Nephron progenitor cell (in vitro differentiated cells): ENCODE data around the gene CRIP2.

Source experiments
- DNase-seq: peaks from one replicate; pipeline ENCODE4 v3.0.0; 2021
- H3K27ac Mint-ChIP-seq: 2 replicates; pipeline ENCODE4 v1.8.0; 2021; ENCODE audit warnings: mild to moderate bottlenecking, moderate library complexity, mixed read lengths
- H3K27me3 Mint-ChIP-seq: 2 replicates; pipeline ENCODE4 v1.8.0; 2021; ENCODE audit warnings: mild to moderate bottlenecking, low read depth, mixed read lengths; ENCODE audit not compliant: poor library complexity
- H3K36me3 Mint-ChIP-seq: 2 replicates; pipeline ENCODE4 v1.8.0; 2021; ENCODE audit warnings: low read depth, mixed read lengths
- H3K4me1 Mint-ChIP-seq: 2 replicates; pipeline ENCODE4 v1.8.0; 2021; ENCODE audit warnings: mixed read lengths
- H3K4me3 Mint-ChIP-seq: 2 replicates; pipeline ENCODE4 v1.8.0; 2021; ENCODE audit warnings: mild to moderate bottlenecking, moderate library complexity, mixed read lengths
- H3K9me3 Mint-ChIP-seq: 2 replicates; pipeline ENCODE4 v1.8.0; 2021; ENCODE audit warnings: mild to moderate bottlenecking, moderate library complexity, mixed read lengths
- TF ChIP-seq, protein P1 (sequence below): fragments of 200-600 bp; sonication (generic); IDR thresholded peaks from 2 replicates; pipeline ENCODE4 v1.5.0; 2021; ENCODE audit warnings: antibody characterized with exemption

Gene CRIP2

DNA sequence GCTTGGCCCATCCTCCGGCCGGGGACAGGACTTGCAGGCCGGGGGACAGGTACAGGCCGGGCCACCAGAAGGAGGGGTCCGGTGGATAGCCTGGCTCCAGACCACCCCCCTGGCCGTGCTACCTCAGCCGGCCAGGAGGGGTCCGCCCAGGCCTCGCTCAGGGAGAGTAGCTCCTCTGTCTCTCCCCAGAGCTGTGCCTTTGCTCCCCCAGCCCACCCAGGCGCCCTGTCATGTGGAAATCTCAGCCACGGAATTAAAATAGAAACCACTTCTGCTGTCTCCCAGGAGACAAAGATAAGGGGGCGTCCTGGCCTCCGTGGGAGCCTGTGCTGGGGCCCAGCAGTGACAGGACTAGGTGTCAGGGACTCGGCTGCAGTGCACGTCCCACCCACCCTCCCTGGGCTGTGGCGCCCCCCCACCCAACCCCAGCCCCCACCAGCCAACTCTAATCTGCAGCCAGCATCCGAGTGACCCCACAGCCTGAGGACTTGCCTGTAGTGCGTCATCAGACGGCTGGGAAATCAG, 3.3 kb upstream of the CRIP2 start:
- Mint-ChIP-seq H3K9me3 (no peaks in the 10 kb centered on the region), H3K36me3 (no peaks in the 10 kb centered on the region), H3K27me3 (peaks cover 10% of the 10 kb centered on the region), H3K27ac (no peak overlapping the region), H3K4me3 (no peak overlapping the region), H3K4me1 (peaks cover 5% of the 10 kb centered on the region)
- DNase-seq: peak; percentile 58
- TF ChIP-seq, protein P1, sequence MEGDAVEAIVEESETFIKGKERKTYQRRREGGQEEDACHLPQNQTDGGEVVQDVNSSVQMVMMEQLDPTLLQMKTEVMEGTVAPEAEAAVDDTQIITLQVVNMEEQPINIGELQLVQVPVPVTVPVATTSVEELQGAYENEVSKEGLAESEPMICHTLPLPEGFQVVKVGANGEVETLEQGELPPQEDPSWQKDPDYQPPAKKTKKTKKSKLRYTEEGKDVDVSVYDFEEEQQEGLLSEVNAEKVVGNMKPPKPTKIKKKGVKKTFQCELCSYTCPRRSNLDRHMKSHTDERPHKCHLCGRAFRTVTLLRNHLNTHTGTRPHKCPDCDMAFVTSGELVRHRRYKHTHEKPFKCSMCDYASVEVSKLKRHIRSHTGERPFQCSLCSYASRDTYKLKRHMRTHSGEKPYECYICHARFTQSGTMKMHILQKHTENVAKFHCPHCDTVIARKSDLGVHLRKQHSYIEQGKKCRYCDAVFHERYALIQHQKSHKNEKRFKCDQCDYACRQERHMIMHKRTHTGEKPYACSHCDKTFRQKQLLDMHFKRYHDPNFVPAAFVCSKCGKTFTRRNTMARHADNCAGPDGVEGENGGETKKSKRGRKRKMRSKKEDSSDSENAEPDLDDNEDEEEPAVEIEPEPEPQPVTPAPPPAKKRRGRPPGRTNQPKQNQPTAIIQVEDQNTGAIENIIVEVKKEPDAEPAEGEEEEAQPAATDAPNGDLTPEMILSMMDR: peak; percentile 39

DNA sequence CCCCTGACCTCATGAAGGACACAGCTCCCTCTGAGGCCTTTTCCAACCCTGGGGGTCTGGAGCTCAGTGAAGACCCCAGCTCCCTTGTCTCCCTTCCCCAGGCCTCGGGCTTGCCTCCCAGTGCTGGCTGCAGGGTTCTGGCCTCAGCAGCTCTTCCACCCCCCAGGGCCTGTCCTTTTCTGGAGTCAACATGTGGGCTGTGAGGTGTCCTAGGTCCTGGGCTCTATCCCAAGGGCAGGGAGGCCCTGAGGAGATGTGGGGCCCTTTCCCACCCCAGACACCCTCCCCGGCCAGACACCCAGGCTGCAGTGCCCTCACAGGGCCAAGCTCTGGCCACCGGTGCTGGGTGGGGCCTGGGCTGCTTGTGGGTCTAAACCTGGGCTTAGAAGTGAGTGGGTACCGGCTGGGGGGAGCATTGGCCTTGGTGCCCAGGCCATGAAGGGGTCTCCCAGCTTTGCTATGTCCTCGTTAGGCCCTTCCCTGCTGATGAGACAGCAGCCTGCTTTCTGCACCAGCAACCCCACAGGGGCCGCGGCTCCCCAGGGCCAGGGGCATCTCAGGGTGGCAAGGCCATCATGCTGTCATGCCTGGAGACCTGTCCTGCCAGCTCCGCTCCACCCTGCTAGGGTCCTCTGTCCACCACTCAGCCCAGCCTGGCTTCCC, 2.7 kb upstream of the CRIP2 start:
- peaks cover 5% of the 10 kb centered on the region for H3K4me1 Mint-ChIP-seq
- H3K27me3 Mint-ChIP-seq: peaks cover 10% of the 10 kb centered on the region
- H3K9me3 Mint-ChIP-seq: no peaks in the 10 kb centered on the region
- no peak for DNase-seq
- TF ChIP-seq, protein P1: no peak
- no peaks in the 10 kb centered on the region for H3K36me3 Mint-ChIP-seq
- H3K27ac Mint-ChIP-seq: no peak overlapping the region
- H3K4me3 Mint-ChIP-seq: no peak overlapping the region

DNA sequence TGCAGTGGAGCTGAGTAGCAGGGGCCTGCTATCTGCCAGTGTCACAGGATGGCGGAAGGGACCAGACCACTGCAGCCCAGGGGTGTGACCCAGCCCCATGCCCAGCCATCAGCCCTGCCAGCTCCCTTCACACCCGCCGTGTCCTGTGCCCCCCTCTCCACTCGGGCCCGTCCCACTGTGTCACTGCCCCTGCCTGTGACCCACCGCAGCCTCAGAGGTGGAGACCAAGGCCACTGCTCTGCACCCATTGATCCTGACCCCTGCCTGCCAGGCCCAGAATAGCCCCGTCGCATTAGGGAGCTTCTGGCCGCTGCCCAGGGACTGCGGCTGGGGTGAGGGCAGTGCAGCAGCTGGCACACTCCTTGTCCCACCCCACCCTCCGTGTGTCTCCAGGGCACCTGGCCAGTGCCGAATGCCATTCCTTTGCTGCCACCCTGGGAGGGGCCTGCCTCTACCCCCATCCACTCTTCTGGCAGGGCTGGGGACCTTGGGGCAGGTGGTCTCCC, 2.1 kb upstream of the CRIP2 start:
- Mint-ChIP-seq H3K36me3 (no peaks in the 10 kb centered on the region), H3K27ac (no peak overlapping the region)

DNA sequence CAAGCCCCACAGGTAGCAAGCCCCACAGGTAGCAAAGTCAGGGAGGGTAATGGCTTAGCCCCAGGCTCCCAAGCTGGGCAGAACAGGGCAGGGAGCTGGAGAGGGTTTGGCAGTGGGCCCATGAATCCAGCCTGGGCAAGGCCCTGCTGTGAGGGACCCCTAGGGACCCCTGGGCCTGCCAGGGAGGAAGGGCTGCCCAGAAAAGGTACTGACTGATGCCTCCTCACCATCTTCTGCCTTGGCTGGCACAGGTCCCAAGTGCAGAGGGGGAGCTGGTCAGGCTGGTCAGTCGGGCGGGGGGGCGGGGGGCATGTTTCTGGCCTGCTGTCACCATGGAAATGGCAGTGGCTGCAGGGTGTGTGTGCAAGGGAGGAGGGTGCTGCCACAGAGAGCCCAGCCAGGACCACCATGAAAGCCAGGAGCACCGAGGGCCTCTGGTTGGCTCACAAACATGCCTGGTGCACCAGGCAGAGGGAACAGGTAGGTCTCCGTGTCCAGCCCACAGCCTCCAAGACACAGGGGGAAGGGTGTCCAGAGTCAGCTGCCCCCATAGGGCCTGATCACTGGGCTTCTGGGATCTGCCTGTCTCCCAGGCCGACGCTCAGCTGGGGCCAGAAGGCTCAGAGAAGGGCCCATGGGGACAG, 1.5 kb upstream of the CRIP2 start:
- H3K36me3 Mint-ChIP-seq: no peaks in the 10 kb centered on the region
- no peak for DNase-seq
- TF ChIP-seq, protein P1: no peak
- no peak overlapping the region for H3K4me3 Mint-ChIP-seq
- peaks cover 3% of the 10 kb centered on the region for H3K9me3 Mint-ChIP-seq
- H3K4me1 Mint-ChIP-seq: peaks cover 11% of the 10 kb centered on the region
- H3K27me3 Mint-ChIP-seq: peaks cover 19% of the 10 kb centered on the region
- H3K27ac Mint-ChIP-seq: no peak overlapping the region

More for the DNA sequence above, 2.1 kb upstream of the CRIP2 start:
- Mint-ChIP-seq H3K9me3 (peaks cover 3% of the 10 kb centered on the region), H3K27me3 (peaks cover 15% of the 10 kb centered on the region), H3K4me3 (no peak overlapping the region), H3K4me1 (peaks cover 11% of the 10 kb centered on the region)
- TF ChIP-seq, protein P1: no peak
- DNase-seq: no peak

DNA sequence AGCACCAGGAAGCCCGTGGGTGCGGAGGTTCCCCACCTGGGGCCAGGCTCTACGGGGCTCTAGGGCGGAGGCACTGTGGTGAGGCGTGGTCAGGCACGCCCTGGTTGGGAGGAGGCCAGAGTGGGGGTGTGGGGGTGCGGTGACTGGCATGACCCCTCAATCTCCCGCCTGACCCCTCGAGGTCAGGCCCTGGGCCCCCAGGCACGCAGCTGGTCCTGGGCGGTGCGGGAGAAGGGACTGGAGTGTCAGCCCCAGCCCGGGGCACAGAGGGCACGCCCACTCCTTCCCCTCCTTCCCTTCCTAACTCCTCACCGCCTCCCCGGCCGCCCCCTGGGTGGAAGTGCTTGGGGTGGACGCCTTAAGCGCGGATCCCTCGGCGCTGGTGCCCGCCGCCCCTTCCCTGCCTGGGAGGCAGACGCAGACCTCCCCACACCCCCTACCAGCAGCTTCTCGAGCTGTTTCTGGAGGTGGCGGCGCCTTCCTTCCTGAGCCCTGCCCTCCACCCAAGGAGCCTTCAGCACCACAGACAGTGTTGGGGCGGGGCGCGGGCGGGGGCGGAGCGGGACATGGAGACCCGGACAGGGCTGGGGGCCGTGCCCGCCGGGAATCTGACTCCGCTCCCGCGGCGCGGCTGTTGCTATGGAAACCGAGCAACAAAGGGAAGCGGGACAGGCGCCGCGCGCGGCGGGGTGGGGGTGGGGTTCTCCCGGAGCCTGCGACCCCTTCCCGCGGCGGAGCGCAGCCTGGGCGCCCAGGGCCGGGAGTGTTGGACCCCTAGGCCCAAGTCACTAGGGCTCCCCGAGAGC, 741 bp upstream of the CRIP2 start:
- TF ChIP-seq, protein P1: no peak
- Mint-ChIP-seq H3K4me3 (peak overlapping the region; percentile 68), H3K27ac (no peak overlapping the region), H3K27me3 (peaks cover 20% of the 10 kb centered on the region), H3K4me1 (peaks cover 11% of the 10 kb centered on the region), H3K36me3 (no peaks in the 10 kb centered on the region), H3K9me3 (peaks cover 3% of the 10 kb centered on the region)
- peak; percentile 99 for DNase-seq
